Measurements from ENCODE around the gene ZBTB8A.
"Not testable (repeated sequence)": the region's sequence is repeated elsewhere in the genome, so short reads cannot be mapped to it uniquely, and the experiment has no call there.

Gene ZBTB8A

DNA sequence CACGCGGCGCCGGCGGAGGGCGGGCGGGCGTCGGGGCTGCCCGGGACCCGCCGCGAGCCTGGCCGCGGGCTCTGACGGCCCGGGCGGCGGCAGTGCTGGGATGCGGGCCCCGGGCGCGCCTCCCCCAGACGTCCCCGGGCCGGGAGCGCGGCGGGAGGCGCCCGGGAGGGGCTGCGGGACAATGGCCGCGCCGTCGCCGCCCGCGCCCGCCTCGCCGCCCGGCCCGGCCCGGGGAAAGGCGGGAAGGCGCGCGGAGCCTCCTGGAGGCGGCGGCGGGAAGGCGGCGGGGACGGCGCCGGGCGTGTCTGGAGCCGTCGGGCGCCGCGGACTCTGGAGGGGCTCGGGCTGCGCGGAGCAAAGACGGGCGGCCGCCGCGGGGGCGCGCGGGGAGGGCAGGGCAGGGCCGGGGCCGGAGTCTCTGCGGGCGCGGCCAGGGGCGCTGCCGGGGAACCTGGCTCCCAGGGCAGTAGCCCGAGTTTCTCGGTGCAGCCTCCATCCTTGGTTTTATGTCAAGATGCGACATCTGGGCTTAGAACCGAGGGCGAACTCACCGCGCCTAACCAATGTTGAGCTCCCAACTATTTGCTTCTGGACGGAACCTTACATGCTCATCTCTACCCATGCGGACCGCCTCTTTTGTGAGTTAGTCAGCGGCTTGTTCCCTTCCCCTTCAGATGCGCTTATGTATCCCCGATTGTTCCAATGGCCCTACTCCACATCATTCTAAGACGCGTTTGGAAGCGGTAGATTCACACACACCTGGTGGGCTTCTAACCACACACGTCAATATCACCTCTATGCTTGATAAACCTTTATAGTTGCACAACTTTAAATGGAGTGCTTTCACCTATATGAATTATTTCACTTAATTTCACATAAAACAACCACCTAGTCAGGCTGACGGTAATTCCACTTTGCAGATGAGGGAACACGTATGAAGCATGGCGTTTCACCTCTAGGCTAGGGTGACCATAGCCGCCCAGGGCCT lies 651 bp downstream of the ZBTB8A start:
- no peak for DNase-seq (ENCODE audit: low read depth)

DNA sequence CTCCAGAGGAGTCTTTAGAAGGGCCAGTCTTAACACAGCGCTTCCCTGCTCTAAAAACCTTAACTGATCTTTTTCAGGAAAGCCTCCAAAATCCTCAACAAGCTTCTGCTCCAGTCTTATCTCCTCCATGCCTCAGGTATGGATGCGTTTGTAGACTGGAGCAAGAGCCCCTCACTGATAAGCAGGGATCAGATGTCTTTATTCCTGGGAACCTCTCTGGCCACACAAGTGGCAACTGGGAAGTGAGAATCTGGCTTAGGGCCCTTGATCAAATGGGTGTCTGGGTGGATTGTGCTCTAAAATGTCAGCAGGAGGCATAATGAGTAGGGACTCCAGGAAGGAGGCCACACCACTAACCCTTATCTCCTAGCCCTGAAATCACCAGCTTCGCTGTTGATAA lies 1.4 kb downstream of the ZBTB8A start:
- DNase-seq (ENCODE audit: low read depth) = no peak

DNA sequence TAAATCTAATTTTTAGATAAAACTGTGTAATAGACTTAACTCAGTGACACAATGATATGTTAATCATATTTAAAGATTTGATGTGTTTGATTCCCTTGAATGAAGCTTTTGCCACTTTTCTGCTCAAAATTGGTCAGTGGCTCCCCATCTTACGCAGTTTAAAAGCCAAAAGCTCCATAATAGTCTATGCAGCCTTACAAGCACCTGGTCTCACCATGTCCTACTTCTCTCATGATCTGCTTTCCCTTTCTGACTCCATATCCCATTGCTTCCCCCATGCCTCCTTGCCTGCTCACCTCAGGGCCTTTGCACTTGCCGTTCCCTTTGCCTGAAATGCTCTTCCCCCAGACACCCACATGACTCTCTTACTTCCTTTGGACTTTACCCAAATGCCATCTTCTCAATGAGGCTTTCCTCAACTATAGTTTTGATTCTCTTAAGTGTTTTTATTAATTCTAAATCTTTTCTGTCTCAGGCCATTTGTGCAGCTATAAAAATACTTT lies 1.9 kb downstream of the ZBTB8A start:
- no peak for DNase-seq (ENCODE audit: low read depth)

DNA sequence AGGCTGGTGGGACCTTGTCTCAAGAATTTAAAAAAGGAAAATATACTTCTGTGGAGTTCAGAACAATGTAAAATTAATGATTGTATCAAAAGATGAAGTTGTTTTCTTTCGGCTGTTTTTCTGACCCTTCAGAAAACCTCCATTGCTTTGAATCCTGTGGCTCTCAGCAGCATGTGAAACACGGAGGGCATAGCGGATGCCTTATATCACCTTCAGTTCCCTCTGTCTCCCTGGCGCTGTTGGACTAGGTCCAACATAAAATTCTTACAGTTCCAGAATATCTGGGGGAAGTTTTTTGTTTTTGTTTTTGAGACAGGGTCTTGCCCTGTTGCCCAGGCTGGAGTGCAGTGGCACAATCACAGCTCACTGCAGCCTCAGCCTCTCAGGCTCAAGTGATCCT lies 7.4 kb downstream of the ZBTB8A start:
- no peak for DNase-seq (ENCODE audit: low read depth)

DNA sequence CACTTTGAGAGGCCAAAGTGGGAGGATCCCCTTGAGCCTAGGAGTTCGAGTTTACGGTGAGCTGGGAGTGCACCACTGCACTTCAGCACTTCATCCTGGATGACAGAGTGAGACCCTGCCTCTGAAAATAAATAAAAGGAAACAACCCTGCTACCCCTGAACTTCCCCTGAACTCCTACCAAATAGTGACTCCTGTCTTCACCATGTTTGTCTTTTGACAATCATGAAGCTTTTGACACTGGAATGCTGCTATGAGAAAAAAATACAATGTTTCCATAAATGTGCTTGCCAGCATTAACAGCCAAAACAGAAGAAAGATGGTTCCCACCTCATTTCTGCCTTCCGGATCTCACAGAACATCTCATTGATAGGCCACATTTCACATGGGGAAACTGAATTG lies 10.4 kb downstream of the ZBTB8A start:
- DNase-seq (ENCODE audit: low read depth) = no peak

DNA sequence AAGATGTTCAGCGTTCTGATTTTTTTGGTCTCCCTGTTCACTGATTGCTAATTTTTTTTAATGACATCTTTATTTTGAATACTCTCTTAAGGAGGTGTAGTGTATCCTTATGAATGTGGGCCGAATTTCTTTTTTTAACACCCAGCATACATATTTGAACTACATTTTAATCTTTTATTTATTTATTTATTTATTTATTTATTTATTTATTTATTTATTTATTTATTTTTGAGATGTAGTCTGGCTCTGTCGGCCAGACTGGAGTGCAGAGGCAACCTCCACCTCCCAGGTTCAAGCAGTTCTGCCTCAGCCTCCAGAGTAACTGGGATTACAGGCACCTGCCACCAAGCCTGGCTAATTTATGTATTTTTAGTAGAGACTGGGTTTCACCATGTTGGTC lies 15.1 kb downstream of the ZBTB8A start:
- DNase-seq (ENCODE audit: low read depth) = no peak

DNA sequence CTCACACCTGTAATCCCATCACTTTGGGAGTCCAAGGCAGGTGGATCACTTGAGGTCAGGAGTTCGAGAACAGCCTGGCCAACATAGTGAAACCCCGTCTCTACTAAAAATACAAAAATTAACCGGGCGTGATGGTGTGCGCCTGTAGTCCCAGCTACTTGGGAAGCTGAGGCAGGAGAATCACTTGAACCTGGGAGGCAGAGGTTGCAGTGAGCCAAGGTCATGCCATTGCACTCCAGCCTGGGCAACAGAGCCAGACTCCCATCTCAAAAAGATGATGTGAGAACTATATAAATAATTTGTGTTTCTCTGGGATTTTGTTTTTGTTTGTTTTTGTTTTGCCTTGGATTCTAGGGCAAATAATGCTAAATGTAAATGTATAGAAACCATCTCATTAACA lies 17.8 kb downstream of the ZBTB8A start:
- not testable (repeated sequence) for DNase-seq (ENCODE audit: low read depth)

DNA sequence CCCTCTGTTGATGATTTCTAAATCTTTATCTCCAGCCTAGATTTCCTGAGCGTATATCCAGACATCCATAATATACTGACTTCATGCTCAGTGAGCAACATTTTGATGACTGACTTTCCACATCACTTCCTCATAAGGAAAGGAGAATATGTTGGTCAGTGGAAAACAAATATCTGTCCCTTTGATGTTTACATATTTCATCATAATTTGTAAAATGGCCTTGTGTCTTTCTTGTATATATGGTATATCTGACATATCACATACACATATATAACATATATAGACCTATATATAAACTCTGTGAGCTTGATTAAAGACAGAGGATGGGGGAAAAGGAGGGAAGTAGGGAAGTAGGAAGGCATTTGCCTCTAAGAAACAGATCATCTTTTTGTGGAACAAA lies 18.6 kb downstream of the ZBTB8A start:
- DNase-seq (ENCODE audit: low read depth) = no peak

DNA sequence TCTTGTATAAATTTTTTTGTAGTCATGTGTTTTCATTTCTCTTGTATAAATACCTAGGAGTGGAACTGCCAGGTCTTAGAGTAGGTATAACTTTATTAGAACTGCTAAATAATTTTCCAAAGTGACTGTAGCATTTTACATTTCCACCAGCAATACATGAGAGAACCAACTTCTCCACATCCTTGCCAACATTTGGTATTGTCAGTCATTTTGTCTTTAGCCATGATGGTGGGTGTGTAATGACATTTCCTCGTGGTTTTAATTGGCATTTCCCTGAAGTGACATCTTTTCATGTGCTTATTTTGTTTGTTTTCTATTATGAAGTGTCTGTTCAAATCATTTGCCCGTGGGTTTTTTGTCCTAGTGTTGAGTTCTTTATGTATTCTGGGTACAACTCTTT lies 29.7 kb downstream of the ZBTB8A start:
- DNase-seq (ENCODE audit: low read depth) = no peak

DNA sequence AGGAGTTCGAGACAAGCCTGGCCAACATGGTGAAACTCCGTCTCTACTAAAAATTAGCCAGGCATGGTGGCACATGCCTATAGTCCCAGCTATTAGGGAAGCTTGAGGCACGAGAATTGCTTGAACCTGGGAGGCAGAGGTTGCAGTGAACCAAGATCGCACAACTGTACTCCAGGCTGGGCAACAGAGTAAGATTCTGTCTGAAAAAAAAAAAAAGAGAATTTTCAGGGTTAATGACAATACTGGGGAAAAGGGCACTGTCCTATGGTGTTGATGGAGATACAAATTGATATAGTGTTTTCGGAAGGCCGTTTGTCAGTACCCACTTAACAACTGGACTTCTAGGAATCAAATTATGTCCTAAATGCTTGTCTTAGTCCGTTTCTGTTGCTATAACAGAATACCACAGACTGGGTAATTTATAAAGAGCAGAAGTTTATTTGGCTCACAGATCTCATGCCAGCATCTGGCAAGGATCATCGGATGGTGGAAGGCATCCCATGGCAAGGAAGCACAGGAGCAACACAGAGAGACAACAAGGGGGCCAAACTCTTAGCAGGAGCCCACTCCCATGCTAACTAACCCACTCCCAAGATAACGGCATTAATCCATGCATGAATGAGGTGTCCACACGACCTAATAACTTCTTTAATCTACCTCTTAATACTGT lies 41.3 kb downstream of the ZBTB8A start:
- DNase-seq (ENCODE audit: low read depth) = no peak

DNA sequence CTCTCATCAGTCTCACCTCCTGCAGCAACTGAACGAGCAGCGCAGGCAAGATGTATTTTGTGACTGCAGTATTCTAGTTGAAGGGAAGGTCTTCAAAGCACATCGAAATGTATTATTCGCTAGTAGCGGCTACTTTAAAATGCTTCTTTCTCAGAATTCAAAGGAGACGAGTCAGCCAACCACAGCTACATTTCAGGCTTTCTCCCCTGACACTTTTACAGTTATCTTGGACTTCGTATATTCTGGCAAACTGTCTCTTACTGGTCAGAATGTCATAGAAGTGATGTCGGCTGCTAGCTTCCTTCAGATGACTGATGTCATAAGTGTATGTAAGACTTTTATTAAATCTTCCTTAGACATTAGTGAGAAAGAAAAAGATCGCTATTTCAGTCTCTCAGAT lies 53.7 kb downstream of the ZBTB8A start:
- no peak for DNase-seq (ENCODE audit: low read depth)

DNA sequence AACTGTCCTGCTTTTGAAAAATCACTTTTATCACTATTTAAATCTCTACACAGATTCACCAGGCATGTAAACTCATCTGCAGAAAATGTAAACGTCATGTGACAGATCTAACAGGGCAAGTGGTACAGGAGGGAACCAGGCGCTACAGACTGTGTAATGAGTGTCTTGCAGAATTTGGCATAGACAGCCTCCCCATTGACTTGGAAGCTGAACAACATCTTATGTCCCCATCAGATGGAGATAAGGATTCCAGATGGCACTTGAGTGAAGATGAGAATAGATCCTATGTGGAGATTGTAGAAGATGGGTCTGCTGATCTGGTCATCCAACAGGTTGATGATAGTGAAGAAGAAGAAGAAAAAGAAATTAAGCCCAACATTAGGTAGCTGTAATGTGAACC lies 60.8 kb downstream of the ZBTB8A start:
- no peak for DNase-seq (ENCODE audit: low read depth)

DNA sequence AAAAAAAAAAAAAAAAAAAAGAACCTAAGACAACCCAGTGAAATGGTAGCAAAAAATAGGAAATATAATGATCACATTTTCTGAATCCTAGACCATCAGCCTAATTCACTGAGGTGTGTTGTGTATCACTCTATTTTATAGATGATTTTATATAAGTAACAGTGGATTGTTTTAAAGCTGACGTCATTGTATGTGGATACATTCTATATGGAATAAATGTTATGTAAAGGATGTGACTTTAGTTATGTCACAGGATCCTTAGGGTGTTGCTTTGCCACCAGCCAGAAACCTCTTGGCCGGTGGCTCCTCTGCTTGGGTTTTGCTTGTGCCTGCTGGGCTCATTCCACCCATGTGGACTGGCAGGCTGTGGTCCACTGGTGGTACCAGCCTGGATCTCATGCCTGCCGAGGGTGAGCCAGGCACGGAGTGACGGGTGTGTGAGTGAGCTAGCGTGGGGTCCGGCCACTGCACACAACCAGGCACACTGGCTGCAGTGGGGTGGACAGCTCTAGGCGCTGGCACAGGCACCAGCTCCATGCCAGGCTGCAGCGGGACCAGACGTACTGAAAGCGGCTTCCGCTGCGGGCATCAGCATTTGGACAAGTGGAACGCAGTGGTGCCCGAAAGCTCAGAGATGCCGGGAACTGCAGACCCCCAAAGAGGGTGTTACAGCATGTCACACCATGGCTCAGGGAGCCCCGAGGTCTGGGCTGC lies 66.6 kb downstream of the ZBTB8A start:
- no peak for DNase-seq (ENCODE audit: low read depth)

DNA sequence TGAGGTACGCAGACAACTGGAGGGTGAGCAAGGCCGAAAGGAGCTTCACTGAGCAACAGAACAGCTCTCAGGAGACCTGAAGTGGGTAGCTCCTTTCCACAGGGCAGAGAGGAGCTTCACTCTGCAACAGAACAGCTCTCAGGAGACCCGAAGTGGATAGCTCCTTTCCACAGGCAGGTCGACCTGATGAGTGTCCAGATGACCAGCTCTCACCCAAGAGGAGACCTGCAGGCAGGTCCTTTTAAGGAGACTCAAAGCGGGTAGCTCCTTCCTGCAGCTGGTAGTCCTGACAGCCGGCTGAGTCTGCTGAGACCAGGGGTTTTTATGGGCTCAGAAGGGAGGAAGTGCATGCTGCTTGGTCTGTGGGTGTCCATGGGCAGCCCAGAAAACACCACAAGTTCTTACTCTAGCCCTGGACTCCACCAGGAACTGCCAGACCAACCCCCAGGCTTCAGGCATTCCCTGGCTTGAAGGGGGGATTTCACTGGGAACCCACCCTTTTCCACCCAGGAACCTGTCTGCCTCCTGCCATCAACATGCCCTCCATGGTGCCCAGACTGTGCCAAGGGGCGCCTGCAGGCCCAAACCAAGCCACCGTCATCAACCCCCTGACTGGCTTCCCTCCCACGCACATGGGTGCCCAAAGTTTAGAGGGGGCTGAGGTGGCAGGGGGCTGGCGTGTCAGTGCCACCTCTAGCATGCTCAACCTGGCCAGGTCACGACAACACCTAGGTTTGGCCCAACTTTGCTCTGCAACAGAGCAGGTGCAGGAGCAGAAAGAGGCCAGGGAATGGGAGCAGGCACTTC lies 67.5 kb downstream of the ZBTB8A start:
- no peak for DNase-seq (ENCODE audit: low read depth)

DNA sequence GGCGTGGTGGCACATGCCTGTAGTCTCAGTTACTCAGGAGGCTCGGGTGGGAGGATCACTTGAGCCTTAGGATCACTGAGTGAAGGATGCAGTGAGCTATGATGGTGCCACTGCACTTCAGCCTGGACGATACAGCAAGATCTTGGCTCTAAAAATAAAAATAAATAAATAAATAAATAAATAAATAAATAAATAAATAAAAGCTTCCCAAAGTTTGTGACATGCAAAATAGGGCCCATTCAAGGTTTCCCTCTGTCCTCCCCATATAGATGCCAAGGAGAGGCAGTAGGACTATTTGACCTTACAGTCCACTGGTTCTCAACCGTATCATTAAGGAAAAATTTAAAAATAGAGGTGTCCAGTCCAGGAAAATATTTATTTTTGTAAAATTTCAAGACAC lies 70.0 kb downstream of the ZBTB8A start:
- no peak for DNase-seq (ENCODE audit: low read depth)

DNA sequence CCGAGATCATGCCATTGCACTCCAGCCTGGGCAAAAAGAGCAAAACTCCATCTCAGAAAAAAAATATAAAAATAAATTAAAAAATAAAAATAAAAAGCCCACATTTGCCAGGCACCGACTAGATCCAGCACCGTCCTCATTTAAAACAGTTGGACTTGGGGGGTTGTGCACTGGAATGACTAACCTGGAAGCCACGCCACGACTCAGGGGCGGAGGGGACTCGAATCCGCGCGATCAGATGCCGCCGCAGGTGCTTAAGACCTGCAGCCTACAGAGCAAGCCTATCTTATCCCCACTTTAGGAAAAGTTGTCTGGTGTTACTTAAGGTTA lies 72.6 kb downstream of the ZBTB8A start:
- no peak for DNase-seq (ENCODE audit: low read depth)

DNA sequence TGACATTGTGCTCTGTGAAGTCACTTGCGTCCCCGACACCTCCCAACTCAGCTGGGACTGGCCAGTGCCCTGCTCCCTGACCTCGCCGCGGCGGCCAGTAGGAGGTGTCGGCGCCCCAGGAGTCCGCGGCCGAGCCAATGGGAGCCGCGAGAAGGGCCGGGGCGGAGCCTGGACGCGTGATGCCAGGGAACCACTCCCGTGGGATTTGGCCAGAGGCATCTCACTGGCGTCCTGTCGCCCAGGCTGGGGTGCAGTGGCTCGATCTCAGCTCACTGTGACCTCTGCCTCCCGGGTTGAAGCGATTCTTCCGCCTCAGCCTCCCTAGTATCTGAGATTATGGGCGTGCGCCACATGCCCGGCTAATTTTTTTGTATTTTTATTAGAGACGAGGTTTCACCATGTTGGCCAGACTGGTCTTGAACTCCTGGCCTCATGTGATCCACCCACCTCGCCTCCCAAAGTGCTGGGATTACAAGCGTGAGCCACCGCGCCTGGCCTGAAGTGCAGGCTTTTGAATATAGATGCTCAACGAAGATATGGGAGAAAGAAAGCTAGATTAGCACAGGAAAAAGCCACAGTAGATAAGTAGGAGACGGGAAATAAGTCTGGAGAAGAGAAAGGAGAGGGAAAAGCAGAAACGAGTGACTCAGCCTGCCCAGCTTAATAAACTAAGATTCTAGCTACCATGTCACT lies 73.1 kb downstream of the ZBTB8A start:
- peak; percentile 10 for DNase-seq (ENCODE audit: low read depth)

DNA sequence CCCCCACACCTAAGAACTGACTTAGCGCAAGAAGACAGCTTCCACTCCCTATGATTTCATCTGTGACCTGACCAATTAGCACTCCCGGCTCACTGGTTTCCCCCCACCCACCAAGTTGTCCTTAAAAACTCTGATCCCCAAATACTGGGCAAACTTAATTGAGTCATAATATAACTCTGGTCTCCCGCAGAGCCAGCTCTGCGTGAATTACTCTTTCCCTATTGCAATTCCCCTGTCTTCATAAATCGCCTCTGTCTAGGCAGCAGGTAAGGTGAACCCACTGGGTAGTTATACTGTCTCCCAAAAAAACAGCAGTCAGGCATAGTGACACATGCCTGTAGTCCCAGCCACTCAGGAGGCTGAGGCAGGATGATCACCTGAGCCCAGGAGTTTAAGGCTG lies 74.2 kb downstream of the ZBTB8A start:
- DNase-seq (ENCODE audit: low read depth) = no peak

DNA sequence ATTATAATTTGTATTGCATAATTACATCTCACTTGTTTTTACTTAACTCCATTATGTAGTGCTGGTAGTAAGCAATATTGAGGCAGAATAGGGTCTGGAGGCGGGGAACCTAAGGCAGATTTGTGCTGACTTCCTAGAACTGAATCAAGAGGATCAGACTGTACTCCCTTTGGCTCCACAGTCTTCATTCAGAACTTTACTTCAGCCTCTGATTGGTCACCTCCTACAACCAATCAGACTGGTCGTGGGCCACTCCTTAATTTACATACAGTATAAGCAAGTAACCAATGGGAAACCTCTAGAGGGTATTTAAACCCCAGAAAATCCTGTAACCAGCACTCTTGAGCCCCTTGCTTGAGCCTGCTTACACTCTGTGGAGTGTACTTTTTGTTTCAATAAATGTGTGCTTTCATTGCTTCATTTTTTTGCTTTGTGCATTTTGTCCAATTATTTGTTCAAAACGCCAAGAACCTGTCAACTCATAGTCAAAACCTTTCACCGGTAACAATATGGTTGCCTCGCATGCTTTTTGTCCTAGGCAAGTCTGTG lies 79.5 kb downstream of the ZBTB8A start:
- DNase-seq (ENCODE audit: low read depth) = no peak

DNA sequence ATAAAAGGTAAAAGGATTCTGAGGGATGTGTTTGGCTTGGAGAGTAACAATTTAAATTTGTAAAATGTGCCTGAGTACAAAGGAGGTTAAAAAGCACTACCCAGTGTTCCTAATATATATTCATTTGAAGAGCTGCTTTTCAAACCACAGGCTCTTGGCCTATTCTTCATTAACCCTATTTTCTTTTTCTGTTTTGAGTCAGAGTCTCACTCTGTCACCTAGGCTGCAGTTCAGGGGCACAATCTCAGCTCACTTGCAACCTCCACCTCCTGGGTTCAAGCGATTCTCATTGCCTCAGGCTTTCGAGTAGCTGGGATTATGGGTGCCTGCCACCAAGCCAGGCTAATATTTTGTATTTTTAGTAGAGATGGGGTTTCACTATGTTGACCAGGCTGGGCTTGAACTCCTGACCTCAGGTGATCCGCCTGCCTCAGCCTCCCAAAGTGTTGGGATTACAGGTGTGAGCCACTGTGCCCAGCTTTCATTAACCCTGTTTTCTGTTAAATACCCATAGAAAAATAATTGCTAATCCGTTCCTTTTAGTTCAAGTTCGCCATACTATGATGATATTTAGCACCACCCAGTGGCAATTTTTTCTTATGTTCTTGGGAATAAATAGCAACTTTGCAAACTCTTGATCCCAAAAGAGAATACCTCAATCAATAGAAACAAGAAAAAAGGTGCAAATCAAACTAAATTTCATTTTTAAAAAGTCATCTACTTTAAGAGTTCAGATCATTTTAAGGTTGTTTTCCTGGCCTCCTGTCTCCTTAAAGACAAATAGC lies 80.7 kb downstream of the ZBTB8A start:
- no peak for DNase-seq (ENCODE audit: low read depth)
